Measurements from ENCODE around the gene ST7. TPM values are rescaled to one million over a fixed set of nuclear protein-coding genes. Genes with fewer than 3 reads are reported as not detected.

ST7 gene
- total RNA-seq, 1 experiment from 2014 or later, result 19.6 TPM

DNA sequence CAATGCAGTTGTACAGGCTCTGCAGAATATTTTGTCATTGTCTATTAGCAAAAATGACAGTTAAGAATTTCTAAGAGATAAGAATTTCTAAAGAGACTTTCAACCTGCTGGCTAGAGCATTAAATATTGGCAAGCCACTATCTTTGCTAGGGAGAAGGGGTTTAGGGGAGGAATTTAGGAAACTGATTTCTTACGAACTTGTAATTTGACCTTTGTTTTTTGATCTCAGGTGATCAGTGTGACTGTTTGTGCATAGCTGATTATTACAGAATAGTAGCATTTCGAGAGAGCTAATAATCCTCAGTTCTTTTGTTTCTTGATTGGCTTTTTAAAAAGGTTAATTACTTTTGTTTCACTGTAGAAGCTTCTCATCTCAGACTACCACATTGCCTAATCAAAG, 68.1 kb downstream of the ST7 start:
- ATAC-seq, result no peak
- no peaks in the 10 kb centered on the region for H3K27me3 ChIP-seq (ENCODE audit: control insufficient read depth, insufficient read depth, low read length)
- intact Hi-C loops (cut with micrococcal nuclease; ENCODE audit: unreplicated experiment) (no loop called here), in situ Hi-C loops (cut with HindIII; ENCODE audit: low pct_unique_long_range_greater_than_20kb, low sequenced_read_pairs) (no loop called here)
- BruUV-seq (replicated peaks), result no TSS peak
- peaks cover 12% of the 10 kb centered on the region for H3K4me1 ChIP-seq (ENCODE audit: control insufficient read depth, insufficient read depth, low read length)
- H3K36me3 ChIP-seq (ENCODE audit: control insufficient read depth, insufficient read depth, low read length), result no peaks in the 10 kb centered on the region
- TF ChIP-seq, protein P1, sequence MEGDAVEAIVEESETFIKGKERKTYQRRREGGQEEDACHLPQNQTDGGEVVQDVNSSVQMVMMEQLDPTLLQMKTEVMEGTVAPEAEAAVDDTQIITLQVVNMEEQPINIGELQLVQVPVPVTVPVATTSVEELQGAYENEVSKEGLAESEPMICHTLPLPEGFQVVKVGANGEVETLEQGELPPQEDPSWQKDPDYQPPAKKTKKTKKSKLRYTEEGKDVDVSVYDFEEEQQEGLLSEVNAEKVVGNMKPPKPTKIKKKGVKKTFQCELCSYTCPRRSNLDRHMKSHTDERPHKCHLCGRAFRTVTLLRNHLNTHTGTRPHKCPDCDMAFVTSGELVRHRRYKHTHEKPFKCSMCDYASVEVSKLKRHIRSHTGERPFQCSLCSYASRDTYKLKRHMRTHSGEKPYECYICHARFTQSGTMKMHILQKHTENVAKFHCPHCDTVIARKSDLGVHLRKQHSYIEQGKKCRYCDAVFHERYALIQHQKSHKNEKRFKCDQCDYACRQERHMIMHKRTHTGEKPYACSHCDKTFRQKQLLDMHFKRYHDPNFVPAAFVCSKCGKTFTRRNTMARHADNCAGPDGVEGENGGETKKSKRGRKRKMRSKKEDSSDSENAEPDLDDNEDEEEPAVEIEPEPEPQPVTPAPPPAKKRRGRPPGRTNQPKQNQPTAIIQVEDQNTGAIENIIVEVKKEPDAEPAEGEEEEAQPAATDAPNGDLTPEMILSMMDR (IDR thresholded peaks at IDR 0.05), result no peak
- TF ChIP-seq TCF7L2 (IDR thresholded peaks at IDR 0.05; ENCODE audit: low read depth, low read length) (no peak), POLR2AphosphoS5 (IDR thresholded peaks at IDR 0.05; ENCODE audit: low read depth, low read length) (no peak), SIN3A (IDR thresholded peaks at IDR 0.05; ENCODE audit: borderline replicate concordance, insufficient read depth, low read depth, low read length) (no peak)
- TF ChIP-seq, protein P2, sequence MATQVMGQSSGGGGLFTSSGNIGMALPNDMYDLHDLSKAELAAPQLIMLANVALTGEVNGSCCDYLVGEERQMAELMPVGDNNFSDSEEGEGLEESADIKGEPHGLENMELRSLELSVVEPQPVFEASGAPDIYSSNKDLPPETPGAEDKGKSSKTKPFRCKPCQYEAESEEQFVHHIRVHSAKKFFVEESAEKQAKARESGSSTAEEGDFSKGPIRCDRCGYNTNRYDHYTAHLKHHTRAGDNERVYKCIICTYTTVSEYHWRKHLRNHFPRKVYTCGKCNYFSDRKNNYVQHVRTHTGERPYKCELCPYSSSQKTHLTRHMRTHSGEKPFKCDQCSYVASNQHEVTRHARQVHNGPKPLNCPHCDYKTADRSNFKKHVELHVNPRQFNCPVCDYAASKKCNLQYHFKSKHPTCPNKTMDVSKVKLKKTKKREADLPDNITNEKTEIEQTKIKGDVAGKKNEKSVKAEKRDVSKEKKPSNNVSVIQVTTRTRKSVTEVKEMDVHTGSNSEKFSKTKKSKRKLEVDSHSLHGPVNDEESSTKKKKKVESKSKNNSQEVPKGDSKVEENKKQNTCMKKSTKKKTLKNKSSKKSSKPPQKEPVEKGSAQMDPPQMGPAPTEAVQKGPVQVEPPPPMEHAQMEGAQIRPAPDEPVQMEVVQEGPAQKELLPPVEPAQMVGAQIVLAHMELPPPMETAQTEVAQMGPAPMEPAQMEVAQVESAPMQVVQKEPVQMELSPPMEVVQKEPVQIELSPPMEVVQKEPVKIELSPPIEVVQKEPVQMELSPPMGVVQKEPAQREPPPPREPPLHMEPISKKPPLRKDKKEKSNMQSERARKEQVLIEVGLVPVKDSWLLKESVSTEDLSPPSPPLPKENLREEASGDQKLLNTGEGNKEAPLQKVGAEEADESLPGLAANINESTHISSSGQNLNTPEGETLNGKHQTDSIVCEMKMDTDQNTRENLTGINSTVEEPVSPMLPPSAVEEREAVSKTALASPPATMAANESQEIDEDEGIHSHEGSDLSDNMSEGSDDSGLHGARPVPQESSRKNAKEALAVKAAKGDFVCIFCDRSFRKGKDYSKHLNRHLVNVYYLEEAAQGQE (IDR thresholded peaks at IDR 0.05; ENCODE audit: insufficient read depth in 1 of 2, low read depth in 2 of 2, low read length in 1 of 2), result no peak
- ChIA-PET POLR2A (no interaction called here), CTCF (interaction anchor here (0.6 kb wide), 1 partner anchor 10 kb away, joined by 11 read pairs; no protein-coding TSS in a partner anchor)
- no peak overlapping the region for H3K27ac ChIP-seq (ENCODE audit: low read length)
- no peak for DNase-seq (ENCODE audit: low read depth, low spot score)
- no peaks in the 10 kb centered on the region for H3K9me3 ChIP-seq (ENCODE audit: control insufficient read depth, insufficient read depth, low read depth, low read length)
- H3K4me3 ChIP-seq (ENCODE audit: low read depth in 2 of 2, low read length in 2 of 2), result peak overlapping the region in 1 of 2 experiments; percentile 24; a peak in 1 of 4 replicates

DNA sequence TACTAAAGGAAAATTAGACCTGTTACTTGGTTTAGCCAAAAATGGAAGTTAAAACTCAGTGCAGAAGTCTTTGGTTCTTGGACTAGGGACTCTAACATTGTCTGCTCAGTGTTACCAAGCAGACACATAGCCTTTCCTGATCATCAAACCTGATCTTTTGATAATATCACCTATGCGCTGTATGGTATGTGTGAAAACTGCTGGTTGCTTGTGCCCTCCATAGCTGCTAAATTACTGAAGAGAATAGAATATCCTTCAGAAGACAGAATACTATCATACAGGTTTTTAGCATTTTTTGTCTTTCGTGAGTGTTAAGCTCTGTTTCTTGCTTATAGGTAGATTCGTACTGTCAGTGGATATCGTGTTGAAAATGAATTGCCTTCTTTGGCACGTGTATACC, 68.7 kb downstream of the ST7 start:
- no peaks in the 10 kb centered on the region for H3K27me3 ChIP-seq (ENCODE audit: control insufficient read depth, insufficient read depth, low read length)
- ChIA-PET POLR2A (no interaction called here), CTCF (no interaction called here)
- in situ Hi-C loops (cut with HindIII; ENCODE audit: low pct_unique_long_range_greater_than_20kb, low sequenced_read_pairs) (no loop called here), intact Hi-C loops (cut with micrococcal nuclease; ENCODE audit: unreplicated experiment) (no loop called here)
- no TSS peak for BruUV-seq (replicated peaks)
- no peaks in the 10 kb centered on the region for H3K36me3 ChIP-seq (ENCODE audit: control insufficient read depth, insufficient read depth, low read length)
- no peak overlapping the region for H3K4me3 ChIP-seq (ENCODE audit: low read depth in 2 of 2, low read length in 2 of 2)
- H3K9me3 ChIP-seq (ENCODE audit: control insufficient read depth, insufficient read depth, low read depth, low read length), result no peaks in the 10 kb centered on the region
- DNase-seq (ENCODE audit: low read depth, low spot score) (no peak), ATAC-seq (no peak)
- H3K27ac ChIP-seq (ENCODE audit: low read length), result no peak overlapping the region
- H3K4me1 ChIP-seq (ENCODE audit: control insufficient read depth, insufficient read depth, low read length), result peaks cover 12% of the 10 kb centered on the region
- TF ChIP-seq, protein P1 (IDR thresholded peaks at IDR 0.05), result no peak
- TF ChIP-seq TCF7L2 (IDR thresholded peaks at IDR 0.05; ENCODE audit: low read depth, low read length) (no peak), SIN3A (IDR thresholded peaks at IDR 0.05; ENCODE audit: borderline replicate concordance, insufficient read depth, low read depth, low read length) (no peak), POLR2AphosphoS5 (IDR thresholded peaks at IDR 0.05; ENCODE audit: low read depth, low read length) (no peak)
- TF ChIP-seq, protein P2 (IDR thresholded peaks at IDR 0.05; ENCODE audit: insufficient read depth in 1 of 2, low read depth in 2 of 2, low read length in 1 of 2), result no peak

All from Panc1 (cell line).